OCI-LY1 (cell line): ENCODE data around the gene CNNM4.

Source experiments
- CTCF ChIP-seq: fragments of 200-600 bp; sonication (generic), shearing (Covaris generic); IDR thresholded peaks from 2 replicates; pipeline ENCODE4 v1.5.1; 2017; ENCODE audit warnings: mild to moderate bottlenecking, antibody characterized with exemption, low read length, moderate library complexity, mixed read lengths
- EZH2 ChIP-seq: fragments of 200-600 bp; sonication (generic), shearing (Covaris generic); IDR thresholded peaks from 2 replicates; pipeline ENCODE4 v1.8.0; 2017; ENCODE audit warnings: borderline replicate concordance, mixed run types, mild to moderate bottlenecking, antibody characterized with exemption, low read length, moderate library complexity, mixed read lengths

GRCh38 chr2:96739076-96739632 is 21.5 kb upstream of the CNNM4 start:
- TF ChIP-seq CTCF (no peak), EZH2 (no peak)
